ENCODE data around the gene FBRS.

DNA sequence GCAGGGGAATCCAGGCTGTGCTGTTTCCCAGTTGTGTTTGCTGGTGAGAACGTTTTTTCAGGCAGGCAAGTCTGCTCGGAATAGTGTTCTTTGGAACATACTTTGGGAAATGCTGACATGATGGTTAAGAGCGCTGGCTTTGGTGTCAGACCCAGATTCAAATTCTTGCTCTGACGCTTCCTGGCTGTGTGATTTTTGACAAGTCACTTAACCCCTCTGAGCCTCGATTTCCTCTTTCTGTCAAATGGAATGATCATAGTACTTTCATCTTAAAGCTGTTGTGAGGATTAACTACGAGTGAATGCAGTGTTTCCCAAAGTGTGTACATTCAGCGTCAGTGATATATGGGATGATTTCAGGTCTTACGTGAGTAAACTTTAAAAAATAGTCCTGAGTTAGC is 4.8 kb downstream of the FBRS start:
- TF ChIP-seq POLR2AphosphoS5 (IDR thresholded peaks at IDR 0.05; ENCODE audit: low read depth, low read length) (no peak), TAF1 (IDR thresholded peaks at IDR 0.05; ENCODE audit: borderline replicate concordance, insufficient read depth, low read length) (no peak)
